Left ventricle myocardium inferior (tissue), 1 donor: ENCODE results near the gene SNAPC4. TPM values are rescaled to one million over a fixed set of nuclear protein-coding genes. Genes with fewer than 3 reads are reported as not detected.
A peak's percentile ranks its signal among the peaks of the same experiment; 100 is the strongest.
"Not testable (repeated sequence)": the region's sequence is repeated elsewhere in the genome, so short reads cannot be mapped to it uniquely, and the experiment has no call there.

Source experiments
- DNase-seq: peaks from one replicate; pipeline ENCODE4 v3.0.0-alpha.2; 2020
- H3K27ac ChIP-seq: fragments of 200-600 bp; replicated peaks from 2 replicates; pipeline ENCODE4 v1.8.0; 2021
- H3K27me3 ChIP-seq: fragments of 200-600 bp; 2 replicates; pipeline ENCODE4 v1.8.0; 2021; ENCODE audit warnings: low read depth
- H3K36me3 ChIP-seq: fragments of 200-600 bp; 2 replicates; pipeline ENCODE4 v1.8.0; 2021
- H3K4me1 ChIP-seq: fragments of 200-600 bp; 2 replicates; pipeline ENCODE4 v1.8.0; 2021
- H3K4me3 ChIP-seq: fragments of 200-600 bp; 2 replicates; pipeline ENCODE4 v1.8.0; 2021; ENCODE audit warnings: mild to moderate bottlenecking, moderate library complexity
- H3K9me3 ChIP-seq: fragments of 200-600 bp; replicated peaks from 2 replicates; pipeline ENCODE4 v1.8.0; 2021
- CTCF ChIP-seq: fragments of 200-600 bp; IDR thresholded peaks from 2 replicates; pipeline ENCODE4 v1.8.0; 2021; ENCODE audit warnings: antibody characterized with exemption, mild to moderate bottlenecking, borderline replicate concordance
- intact Hi-C: fragments of 100-400 bp; cut with micrococcal nuclease; formaldehyde crosslinking; loops from one replicate; pipeline ENCODE4 v1.11.0; 2022
- total RNA-seq: library from RNA; stranded (reverse); fragmentation: NEBNext Ultra II Directional; extraction: Animal tissue kit (Norgen Biotek cat#: 25700); gene quantifications from one replicate; pipeline ENCODE4 v1.2.1, GENCODE V29; 2021
- donor health status: DM: no; HTN: yes; CAD: no; lungs with severe emphysema.

Gene SNAPC4
- total RNA-seq, 1 donor from 2014 or later = 5.2 TPM

- Histone ChIP-seq H3K27me3 (no peaks in the 10 kb centered on the region), H3K27ac (peak overlapping the region; percentile 93), H3K36me3 (peaks cover 31% of the 10 kb centered on the region), H3K4me3 (peak overlapping the region; percentile 64), H3K9me3 (no peaks in the 10 kb centered on the region), H3K4me1 (peaks cover 41% of the 10 kb centered on the region)
- intact Hi-C loops = no loop called here
- TF ChIP-seq CTCF = no peak
- DNase-seq = no peak
Measured at GRCh38 chr9:136352682-136353081, 47.3 kb downstream of the SNAPC4 start.

GRCh38 chr9:136351868-136352267, 48.1 kb downstream of the SNAPC4 start:
- H3K27ac ChIP-seq, H3K9me3 ChIP-seq, H3K27me3 ChIP-seq, DNase-seq, intact Hi-C loops, H3K4me3 ChIP-seq: not testable (repeated sequence)
- Histone ChIP-seq H3K36me3 (peaks cover 22% of the 10 kb centered on the region), H3K4me1 (peaks cover 41% of the 10 kb centered on the region)

- TF ChIP-seq CTCF = no peak
- H3K4me3 ChIP-seq = no peak overlapping the region
- intact Hi-C loops = no loop called here
- H3K27ac ChIP-seq = no peak overlapping the region
- peaks cover 17% of the 10 kb centered on the region for H3K36me3 ChIP-seq
- H3K4me1 ChIP-seq = peaks cover 39% of the 10 kb centered on the region
- no peak for DNase-seq
- H3K9me3 ChIP-seq = no peaks in the 10 kb centered on the region
- H3K27me3 ChIP-seq = no peaks in the 10 kb centered on the region
Measured at GRCh38 chr9:136351252-136351800, 48.6 kb downstream of the SNAPC4 start.

Other genes starting within 250 kb of the SNAPC4 start
- not detected for gene LHX3, start 195.0 kb downstream of the SNAPC4 start, total RNA-seq
- gene QSOX2, start 154.4 kb downstream of the SNAPC4 start, total RNA-seq = 8.0 TPM
- gene CCDC187, start 96.1 kb downstream of the SNAPC4 start, total RNA-seq = not detected
- gene GPSM1, start 72.6 kb downstream of the SNAPC4 start, total RNA-seq = 69.0 TPM
- 37.6 TPM for gene DNLZ, start 36.4 kb downstream of the SNAPC4 start, total RNA-seq
- 1.2 TPM for gene CARD9, start 26.5 kb downstream of the SNAPC4 start, total RNA-seq
- 20.1 TPM for gene ENTR1, start 10.4 kb upstream of the SNAPC4 start, total RNA-seq
- gene PMPCA, start 10.5 kb upstream of the SNAPC4 start, total RNA-seq = 80.9 TPM
- gene INPP5E, start 39.7 kb upstream of the SNAPC4 start, total RNA-seq = 10.6 TPM
- 23.4 TPM for gene SEC16A, start 82.9 kb upstream of the SNAPC4 start, total RNA-seq
- 17.6 TPM for gene NOTCH1, start 145.9 kb upstream of the SNAPC4 start, total RNA-seq